HepG2 (cell line): ENCODE data around the gene CGNL1. TPM values are rescaled to one million over a fixed set of nuclear protein-coding genes. Genes with fewer than 3 reads are reported as not detected.

Experiments used
- ETV5 ChIP-seq: IDR thresholded peaks from 2 replicates; pipeline ENCODE4 v1.6.1; 2018; ENCODE audit warnings: missing biosample characterization, missing genetic modification reagents, inconsistent platforms, borderline replicate concordance
- KDM1A ChIP-seq: IDR thresholded peaks from 2 replicates; pipeline ENCODE4 v1.6.1; 2016; ENCODE audit warnings: missing compliant biosample characterization
- KDM5B ChIP-seq: sonication (generic); formaldehyde crosslinking; IDR thresholded peaks from 2 replicates; pipeline ENCODE4 v1.4.0; 2020; ENCODE audit warnings: missing genetic modification reagents, mild to moderate bottlenecking, borderline replicate concordance
- KLF13 ChIP-seq: sonication (generic); formaldehyde crosslinking; IDR thresholded peaks from 2 replicates; pipeline ENCODE4 v1.4.0; 2020; ENCODE audit warnings: mild to moderate bottlenecking, missing genetic modification reagents
- MAFG ChIP-seq: sonication (generic); formaldehyde crosslinking; IDR thresholded peaks from 2 replicates; pipeline ENCODE4 v1.5.1; 2020; ENCODE audit warnings: mild to moderate bottlenecking, missing genetic modification reagents
- MLXIP ChIP-seq: sonication (generic); formaldehyde crosslinking; IDR thresholded peaks from 2 replicates; pipeline ENCODE4 v1.9.0; 2021; ENCODE audit warnings: missing genetic modification reagents, borderline replicate concordance
- MXD3 ChIP-seq: IDR thresholded peaks from 2 replicates; pipeline ENCODE4 v1.6.1; 2016; ENCODE audit warnings: mild to moderate bottlenecking, missing biosample characterization, missing genetic modification reagents
- NRL ChIP-seq: sonication (generic); formaldehyde crosslinking; IDR thresholded peaks from 2 replicates; pipeline ENCODE4 v1.5.0; 2020; ENCODE audit warnings: missing genetic modification reagents, mild to moderate bottlenecking, moderate library complexity, borderline replicate concordance
- SIX1 ChIP-seq: sonication (generic); formaldehyde crosslinking; IDR thresholded peaks from 2 replicates; pipeline ENCODE4 v1.4.0; 2020; ENCODE audit warnings: missing genetic modification reagents, borderline replicate concordance
- SMARCE1 ChIP-seq: fragments of 450-650 bp; IDR thresholded peaks from 2 replicates; pipeline ENCODE4 v1.6.1; 2017; ENCODE audit warnings: borderline replicate concordance
- TCF7 ChIP-seq: sonication (generic); IDR thresholded peaks from 2 replicates; pipeline ENCODE4 v1.6.1; 2016; ENCODE audit warnings: antibody characterized with exemption, low read depth
- ZFY ChIP-seq: sonication (generic); formaldehyde crosslinking; IDR thresholded peaks from 2 replicates; pipeline ENCODE4 v1.4.0; 2020; ENCODE audit warnings: missing genetic modification reagents
- ZNF121 ChIP-seq: sonication (generic); formaldehyde crosslinking; IDR thresholded peaks from 2 replicates; pipeline ENCODE4 v1.5.0; 2020; ENCODE audit warnings: mild to moderate bottlenecking, missing genetic modification reagents
- ZNF230 ChIP-seq: sonication (generic); formaldehyde crosslinking; IDR thresholded peaks from 2 replicates; pipeline ENCODE4 v1.4.0; 2020; ENCODE audit warnings: mild to moderate bottlenecking, missing genetic modification reagents
- ZNF281 ChIP-seq: sonication (generic); formaldehyde crosslinking; IDR thresholded peaks from 2 replicates; pipeline ENCODE4 v1.4.0; 2020; ENCODE audit warnings: missing genetic modification reagents, borderline replicate concordance
- ZNF510 ChIP-seq: sonication (generic); formaldehyde crosslinking; IDR thresholded peaks from 2 replicates; pipeline ENCODE4 v1.4.0; 2020; ENCODE audit warnings: low read depth, mild to moderate bottlenecking, missing genetic modification reagents
- ZNF562 ChIP-seq: sonication (generic); formaldehyde crosslinking; IDR thresholded peaks from 2 replicates; pipeline ENCODE4 v1.8.0; 2022; ENCODE audit warnings: missing genetic modification reagents, borderline replicate concordance
- polyA plus RNA-seq, 8 experiments: library from polyadenylated mRNA; depleted of rRNA in 3 of 8; stranded (reverse) in 7 of 8; unstranded in 1 of 8; fragments of >200 nt; fragmentation: Illumina TruSeq in 4 of 8; extraction: Trizol in 4 of 8; gene quantifications; 2 replicates each; pipeline versions ENCODE4 v1.2.1 to v1.2.3, GENCODE V29; 2011 to 2016; ENCODE audit warnings: low read depth in 4 of 8, missing spikeins in 1 of 8, mixed read lengths in 1 of 8; ENCODE audit not compliant: insufficient read depth in 1 of 8
- total RNA-seq, 5 experiments: library from RNA; depleted of rRNA; stranded (reverse); fragments of >200 nt; fragmentation: Illumina TruSeq; extraction: Trizol; gene quantifications; 2 replicates each; pipeline ENCODE4 v1.2.3, GENCODE V29; 2016; ENCODE audit warnings: low read depth in 1 of 5
- TF ChIP-seq, protein P1 (sequence below): sonication (generic); formaldehyde crosslinking; IDR thresholded peaks from 2 replicates; pipeline ENCODE4 v1.9.0; 2021; ENCODE audit warnings: missing genetic modification reagents, mild to moderate bottlenecking, borderline replicate concordance
- TF ChIP-seq, protein P2 (sequence below): sonication (generic); formaldehyde crosslinking; IDR thresholded peaks from 2 replicates; pipeline ENCODE4 v1.4.0; 2020; ENCODE audit warnings: low read depth, mild to moderate bottlenecking, missing genetic modification reagents

The CGNL1 gene
- total and polyA plus RNA-seq, 2 of the 13 experiments (the other 11 are each of a cell fraction or from before 2014, with no cell fraction given): 5.6 to 15.6 TPM

- TF ChIP-seq ZNF281: peak; percentile 44; the same call in 1 of the 2 replicates
- TF ChIP-seq MAFG (CRISPR knock-in tag): no peak
- no peak for TF ChIP-seq KDM5B (CRISPR knock-in tag)
- TF ChIP-seq ZFY: no peak
- TF ChIP-seq MLXIP: no peak
- TF ChIP-seq SMARCE1: no peak
- TF ChIP-seq, protein P1, sequence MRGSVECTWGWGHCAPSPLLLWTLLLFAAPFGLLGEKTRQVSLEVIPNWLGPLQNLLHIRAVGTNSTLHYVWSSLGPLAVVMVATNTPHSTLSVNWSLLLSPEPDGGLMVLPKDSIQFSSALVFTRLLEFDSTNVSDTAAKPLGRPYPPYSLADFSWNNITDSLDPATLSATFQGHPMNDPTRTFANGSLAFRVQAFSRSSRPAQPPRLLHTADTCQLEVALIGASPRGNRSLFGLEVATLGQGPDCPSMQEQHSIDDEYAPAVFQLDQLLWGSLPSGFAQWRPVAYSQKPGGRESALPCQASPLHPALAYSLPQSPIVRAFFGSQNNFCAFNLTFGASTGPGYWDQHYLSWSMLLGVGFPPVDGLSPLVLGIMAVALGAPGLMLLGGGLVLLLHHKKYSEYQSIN (CRISPR knock-in tag): no peak
- no peak for TF ChIP-seq ZNF510 (CRISPR knock-in tag)
- TF ChIP-seq KDM1A: peak; percentile 93
- TF ChIP-seq ZNF230: no peak
- no peak for TF ChIP-seq MXD3 (CRISPR knock-in tag)
- no peak for TF ChIP-seq KLF13 (CRISPR knock-in tag)
- TF ChIP-seq NRL (CRISPR knock-in tag): no peak
- TF ChIP-seq ZNF121: no peak
- TF ChIP-seq, protein P2, sequence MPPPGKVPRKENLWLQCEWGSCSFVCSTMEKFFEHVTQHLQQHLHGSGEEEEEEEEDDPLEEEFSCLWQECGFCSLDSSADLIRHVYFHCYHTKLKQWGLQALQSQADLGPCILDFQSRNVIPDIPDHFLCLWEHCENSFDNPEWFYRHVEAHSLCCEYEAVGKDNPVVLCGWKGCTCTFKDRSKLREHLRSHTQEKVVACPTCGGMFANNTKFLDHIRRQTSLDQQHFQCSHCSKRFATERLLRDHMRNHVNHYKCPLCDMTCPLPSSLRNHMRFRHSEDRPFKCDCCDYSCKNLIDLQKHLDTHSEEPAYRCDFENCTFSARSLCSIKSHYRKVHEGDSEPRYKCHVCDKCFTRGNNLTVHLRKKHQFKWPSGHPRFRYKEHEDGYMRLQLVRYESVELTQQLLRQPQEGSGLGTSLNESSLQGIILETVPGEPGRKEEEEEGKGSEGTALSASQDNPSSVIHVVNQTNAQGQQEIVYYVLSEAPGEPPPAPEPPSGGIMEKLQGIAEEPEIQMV (CRISPR knock-in tag): no peak
- no peak for TF ChIP-seq SIX1 (CRISPR knock-in tag)
- no peak for TF ChIP-seq ZNF562 (CRISPR knock-in tag)
- peak; percentile 47; the same call in 1 of the 2 replicates for TF ChIP-seq TCF7
- peak; percentile 38; the same call in 1 of the 2 replicates for TF ChIP-seq ETV5 (CRISPR knock-in tag)
Measured at GRCh38 chr15:57391537-57391936, 15.2 kb downstream of the CGNL1 start (continued).
